Epidermal melanocyte (primary cell): Measurements from ENCODE around the gene PRMT6.
"Not testable (repeated sequence)": the region's sequence is repeated elsewhere in the genome, so short reads cannot be mapped to it uniquely, and the experiment has no call there.

Experiments used
- DNase-seq: peaks from one replicate; pipeline ENCODE4 v3.0.0; 2011; ENCODE audit warnings: low spot score; ENCODE audit not compliant: insufficient read length

Gene PRMT6

GRCh38 chr1:107056426-107057196 is at the start of gene PRMT6:
PRMT6 (plus strand) TSS chr1:107056674; CDS start chr1:107056716, 42 bp downstream.
- peak; percentile 26 for DNase-seq

DNA sequence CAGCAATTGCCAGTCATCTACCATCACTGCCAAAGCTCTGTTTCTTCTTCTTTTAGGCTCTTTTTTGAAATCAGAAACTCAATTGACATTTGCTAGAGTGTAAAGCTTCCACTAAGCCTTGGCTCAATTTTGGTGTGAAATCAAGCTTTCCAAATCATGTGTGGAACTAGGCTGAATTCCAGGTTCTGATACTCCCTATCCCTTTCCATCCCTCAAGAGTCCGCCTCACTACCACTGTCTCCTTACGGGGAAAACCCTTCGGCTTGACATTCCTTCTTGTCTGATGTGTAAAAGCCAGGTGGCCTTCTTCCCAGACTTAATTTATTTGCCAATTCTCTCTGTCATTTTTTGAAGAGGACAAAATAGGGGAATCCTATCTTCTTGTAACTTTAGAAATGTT is 47.2 kb upstream of the PRMT6 start:
- no peak for DNase-seq

- no peak for DNase-seq
These were observed 45.9 kb upstream of the PRMT6 start for GRCh38 chr1:107010582-107010981.

DNA sequence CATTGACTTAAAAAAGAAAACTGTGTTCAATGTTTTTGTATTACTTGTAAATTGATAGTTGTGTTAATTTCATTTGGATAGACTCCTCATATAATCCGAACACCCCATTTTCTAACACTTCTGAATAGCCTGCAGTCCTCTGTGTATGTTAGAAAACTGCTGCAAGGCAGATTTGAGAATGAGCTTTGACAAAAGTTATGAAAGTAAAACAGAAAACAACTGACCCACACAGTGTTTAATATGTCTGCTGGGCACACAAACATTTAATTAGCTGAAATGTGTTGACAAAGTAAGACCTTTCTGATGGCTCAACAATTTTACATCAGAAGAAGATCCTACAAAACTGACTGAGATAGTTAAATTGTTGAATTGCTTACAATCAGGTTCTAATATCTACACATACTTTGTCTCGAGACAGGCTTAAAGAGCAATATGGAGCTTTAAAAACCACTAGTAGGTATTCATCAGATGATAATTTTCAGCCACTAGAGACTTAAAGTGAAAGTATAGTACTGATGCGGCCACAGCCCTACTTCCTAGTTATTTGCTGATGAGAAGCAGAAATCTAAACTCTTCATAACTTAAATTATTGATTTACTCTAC is 40.0 kb upstream of the PRMT6 start:
- DNase-seq: no peak

GRCh38 chr1:107018445-107018844 is 38.0 kb upstream of the PRMT6 start:
- DNase-seq: no peak

DNA sequence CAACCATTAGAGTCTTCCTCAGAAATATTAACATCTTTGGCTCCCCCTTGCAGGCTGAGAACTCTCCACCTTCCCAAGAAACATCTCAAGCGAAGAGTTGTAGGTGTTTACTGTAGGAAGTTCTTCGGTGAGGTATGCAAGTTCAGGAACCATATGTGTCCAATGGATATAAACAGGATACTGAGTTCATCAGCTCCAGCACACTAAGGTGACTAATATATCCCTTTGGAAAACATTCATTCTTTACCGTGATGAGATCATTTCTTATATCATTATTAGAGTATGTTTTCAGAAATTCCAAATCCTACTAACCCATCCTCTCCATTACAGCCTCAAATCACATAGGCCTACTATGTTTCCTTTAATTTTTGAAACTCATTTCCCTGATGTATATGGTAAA is 37.3 kb upstream of the PRMT6 start:
- DNase-seq: no peak

DNA sequence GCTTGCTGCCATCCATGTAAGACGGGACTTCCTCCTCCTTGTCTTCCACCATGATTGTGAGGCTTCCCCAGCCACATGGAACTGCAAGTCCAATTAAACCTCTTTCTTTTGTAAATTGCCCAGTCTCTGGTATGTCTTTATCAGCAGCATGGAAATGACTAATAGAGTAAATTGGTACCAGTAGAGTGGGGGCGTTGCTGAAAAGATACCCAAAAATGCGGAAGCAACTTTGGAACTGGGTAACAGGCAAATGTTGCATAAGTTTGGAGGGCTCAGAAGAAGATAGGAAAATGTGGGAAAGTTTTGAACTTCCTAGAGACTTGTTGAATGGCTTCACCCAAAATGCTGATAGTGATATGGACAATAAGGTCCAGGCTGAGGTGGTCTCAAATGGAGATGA is 17.6 kb upstream of the PRMT6 start:
- not testable (repeated sequence) for DNase-seq

GRCh38 chr1:107044310-107045220 is 11.9 kb upstream of the PRMT6 start:
- DNase-seq: not testable (repeated sequence)

- no peak for DNase-seq
These were observed 8.9 kb upstream of the PRMT6 start for GRCh38 chr1:107047602-107048001.

GRCh38 chr1:107048241-107048640 is 8.2 kb upstream of the PRMT6 start:
- DNase-seq: no peak

- no peak for DNase-seq
These were observed 5.2 kb upstream of the PRMT6 start for GRCh38 chr1:107051266-107051665.

- not testable (repeated sequence) for DNase-seq
These were observed 502 bp upstream of the PRMT6 start for GRCh38 chr1:107055919-107056425.

DNA sequence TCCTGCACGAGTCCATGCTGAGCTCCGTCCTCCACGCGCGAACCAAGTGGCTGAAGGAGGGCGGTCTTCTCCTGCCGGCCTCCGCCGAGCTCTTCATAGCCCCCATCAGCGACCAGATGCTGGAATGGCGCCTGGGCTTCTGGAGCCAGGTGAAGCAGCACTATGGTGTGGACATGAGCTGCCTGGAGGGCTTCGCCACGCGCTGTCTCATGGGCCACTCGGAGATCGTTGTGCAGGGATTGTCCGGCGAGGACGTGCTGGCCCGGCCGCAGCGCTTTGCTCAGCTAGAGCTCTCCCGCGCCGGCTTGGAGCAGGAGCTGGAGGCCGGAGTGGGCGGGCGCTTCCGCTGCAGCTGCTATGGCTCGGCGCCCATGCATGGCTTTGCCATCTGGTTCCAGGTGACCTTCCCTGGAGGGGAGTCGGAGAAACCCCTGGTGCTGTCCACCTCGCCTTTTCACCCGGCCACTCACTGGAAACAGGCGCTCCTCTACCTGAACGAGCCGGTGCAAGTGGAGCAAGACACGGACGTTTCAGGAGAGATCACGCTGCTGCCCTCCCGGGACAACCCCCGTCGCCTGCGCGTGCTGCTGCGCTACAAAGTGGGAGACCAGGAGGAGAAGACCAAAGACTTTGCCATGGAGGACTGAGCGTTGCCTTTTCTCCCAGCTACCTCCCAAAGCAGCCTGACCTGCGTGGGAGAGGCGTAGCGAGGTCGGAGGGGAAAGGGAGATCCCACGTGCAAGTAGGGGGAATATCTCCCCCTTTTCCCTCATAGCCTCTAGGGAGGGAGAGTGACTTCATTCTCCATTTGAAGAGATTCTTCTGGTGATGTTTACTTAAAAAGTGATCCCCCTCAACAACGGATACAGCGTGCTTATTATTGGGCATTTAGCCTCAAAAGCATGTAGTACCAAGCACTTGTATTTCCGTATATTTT is 991 bp downstream of the PRMT6 start:
- no peak for DNase-seq

- no peak for DNase-seq
These were observed 2.0 kb downstream of the PRMT6 start for GRCh38 chr1:107058245-107059032.

- no peak for DNase-seq
These were observed 5.4 kb downstream of the PRMT6 start for GRCh38 chr1:107061886-107062285.

DNA sequence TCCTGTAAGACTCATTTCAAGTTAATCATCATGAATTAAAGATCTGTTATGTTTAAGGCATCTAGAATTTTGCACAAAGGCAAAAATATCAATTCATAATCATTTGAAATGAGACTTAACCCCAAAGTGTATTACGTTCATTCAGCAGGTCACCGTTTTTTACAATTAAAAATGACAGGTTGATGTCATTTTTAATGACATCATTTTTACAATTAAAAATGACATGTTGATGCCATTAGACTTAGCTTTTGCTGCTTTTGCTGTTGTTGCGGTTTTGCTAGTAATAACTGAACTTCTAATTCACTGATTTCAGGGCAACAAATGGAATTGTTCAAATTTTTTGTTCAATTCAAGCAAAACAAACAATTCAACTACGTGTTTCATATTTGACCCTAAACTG is 17.0 kb downstream of the PRMT6 start:
- DNase-seq: no peak

GRCh38 chr1:107076841-107077240 is 20.4 kb downstream of the PRMT6 start:
- no peak for DNase-seq

DNA sequence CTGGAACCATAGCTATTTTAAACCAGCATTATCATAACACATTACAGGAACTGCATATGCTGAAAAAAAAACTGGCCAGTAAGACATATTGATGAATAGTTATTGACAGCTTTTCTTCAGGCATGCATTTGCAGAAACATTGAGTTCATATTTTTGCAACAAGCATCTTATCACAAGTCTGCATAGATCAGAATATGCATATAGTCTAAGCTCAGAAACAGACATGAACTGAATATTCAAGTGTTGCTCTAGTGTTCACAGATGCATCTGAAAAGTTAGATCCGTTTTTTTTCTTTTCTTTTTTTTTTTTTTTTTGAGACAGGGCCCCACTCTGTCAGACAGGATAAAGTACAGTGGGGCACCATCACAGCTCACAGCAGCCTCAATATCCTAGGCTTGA is 22.8 kb downstream of the PRMT6 start:
- no peak for DNase-seq

DNA sequence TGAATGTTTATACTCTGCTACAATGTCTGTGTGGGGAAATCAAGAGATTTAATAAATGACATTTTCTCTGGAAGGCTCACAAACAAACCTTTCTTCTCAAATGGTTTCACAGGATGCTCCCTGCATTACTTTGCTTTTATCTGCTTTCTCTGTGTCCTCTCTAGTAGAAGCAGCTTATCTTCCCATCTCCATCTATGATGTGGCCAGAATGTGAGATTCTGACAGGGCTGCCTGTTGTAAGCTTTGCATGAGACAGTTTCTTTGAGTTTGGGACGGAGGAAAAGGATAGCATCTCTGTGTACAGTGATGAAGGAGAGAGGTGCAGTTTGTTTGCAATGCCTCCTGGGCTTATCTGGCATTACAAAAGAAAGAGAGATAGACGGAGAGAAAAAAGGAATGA is 24.6 kb downstream of the PRMT6 start:
- no peak for DNase-seq

GRCh38 chr1:107091418-107091817 is 34.9 kb downstream of the PRMT6 start:
- DNase-seq: no peak
